ENCODE measurements around the gene ATXN7L1.

ATXN7L1 gene

GRCh38 chr7:105825371-105825770, 51.0 kb downstream of the ATXN7L1 start:
- Histone ChIP-seq H2AFZ (ENCODE audit: low read length) (no peak overlapping the region), H3K27me3 (replicated peaks; ENCODE audit: insufficient read depth, low read length) (no peaks in the 10 kb centered on the region), H3K9me3 (replicated peaks; ENCODE audit: insufficient read depth, low read length) (no peaks in the 10 kb centered on the region), H3K9ac (ENCODE audit: low read length) (no peak overlapping the region), H3K4me2 (ENCODE audit: low read depth, low read length) (no peak overlapping the region), H3F3A (ENCODE audit: insufficient read depth, low read length) (peaks cover 11% of the 10 kb centered on the region; the same call in 1 of the 2 replicates), H4K20me1 (ENCODE audit: insufficient read depth, low read length) (no peaks in the 10 kb centered on the region), H3K27ac (ENCODE audit: low read length) (no peak overlapping the region), H3K4me1 (ENCODE audit: low read length) (peaks cover 11% of the 10 kb centered on the region), H3K79me2 (ENCODE audit: low read length) (no peaks in the 10 kb centered on the region), H3K4me3 (ENCODE audit: low read length) (no peak overlapping the region), H3K9me2 (replicated peaks; ENCODE audit: insufficient read depth, low read length) (no peaks in the 10 kb centered on the region), H3K36me3 (replicated peaks; ENCODE audit: insufficient read depth, low read length) (no peaks in the 10 kb centered on the region)
- TF ChIP-seq, protein P1, sequence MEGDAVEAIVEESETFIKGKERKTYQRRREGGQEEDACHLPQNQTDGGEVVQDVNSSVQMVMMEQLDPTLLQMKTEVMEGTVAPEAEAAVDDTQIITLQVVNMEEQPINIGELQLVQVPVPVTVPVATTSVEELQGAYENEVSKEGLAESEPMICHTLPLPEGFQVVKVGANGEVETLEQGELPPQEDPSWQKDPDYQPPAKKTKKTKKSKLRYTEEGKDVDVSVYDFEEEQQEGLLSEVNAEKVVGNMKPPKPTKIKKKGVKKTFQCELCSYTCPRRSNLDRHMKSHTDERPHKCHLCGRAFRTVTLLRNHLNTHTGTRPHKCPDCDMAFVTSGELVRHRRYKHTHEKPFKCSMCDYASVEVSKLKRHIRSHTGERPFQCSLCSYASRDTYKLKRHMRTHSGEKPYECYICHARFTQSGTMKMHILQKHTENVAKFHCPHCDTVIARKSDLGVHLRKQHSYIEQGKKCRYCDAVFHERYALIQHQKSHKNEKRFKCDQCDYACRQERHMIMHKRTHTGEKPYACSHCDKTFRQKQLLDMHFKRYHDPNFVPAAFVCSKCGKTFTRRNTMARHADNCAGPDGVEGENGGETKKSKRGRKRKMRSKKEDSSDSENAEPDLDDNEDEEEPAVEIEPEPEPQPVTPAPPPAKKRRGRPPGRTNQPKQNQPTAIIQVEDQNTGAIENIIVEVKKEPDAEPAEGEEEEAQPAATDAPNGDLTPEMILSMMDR (IDR thresholded peaks at IDR 0.05; ENCODE audit: low read length) = no peak
- TF ChIP-seq EZH2phosphoT487 (IDR thresholded peaks at IDR 0.05; ENCODE audit: low read length) = no peak
- TF ChIP-seq EZH2 (optimal IDR thresholded peaks at IDR 0.05; ENCODE audit: low read depth, low read length) = no peak
- no peak for DNase-seq

GRCh38 chr7:105822806-105823205, 53.6 kb downstream of the ATXN7L1 start:
- Histone ChIP-seq H3K27me3 (replicated peaks; ENCODE audit: insufficient read depth, low read length) (no peaks in the 10 kb centered on the region), H4K20me1 (ENCODE audit: insufficient read depth, low read length) (no peaks in the 10 kb centered on the region), H3K27ac (ENCODE audit: low read length) (no peak overlapping the region), H3K4me3 (ENCODE audit: low read length) (no peak overlapping the region), H3K9me3 (replicated peaks; ENCODE audit: insufficient read depth, low read length) (no peaks in the 10 kb centered on the region), H3K36me3 (replicated peaks; ENCODE audit: insufficient read depth, low read length) (no peaks in the 10 kb centered on the region), H3K4me1 (ENCODE audit: low read length) (peaks cover 11% of the 10 kb centered on the region), H3K9me2 (replicated peaks; ENCODE audit: insufficient read depth, low read length) (no peaks in the 10 kb centered on the region), H3F3A (ENCODE audit: insufficient read depth, low read length) (peaks cover 11% of the 10 kb centered on the region; the same call in 1 of the 2 replicates), H3K79me2 (ENCODE audit: low read length) (no peaks in the 10 kb centered on the region), H3K4me2 (ENCODE audit: low read depth, low read length) (no peak overlapping the region), H3K9ac (ENCODE audit: low read length) (no peak overlapping the region), H2AFZ (ENCODE audit: low read length) (no peak overlapping the region)
- TF ChIP-seq EZH2 (optimal IDR thresholded peaks at IDR 0.05; ENCODE audit: low read depth, low read length) = no peak
- TF ChIP-seq, protein P1 (IDR thresholded peaks at IDR 0.05; ENCODE audit: low read length) = no peak
- no peak for TF ChIP-seq EZH2phosphoT487 (IDR thresholded peaks at IDR 0.05; ENCODE audit: low read length)
- no peak for DNase-seq

- Histone ChIP-seq H2AFZ (ENCODE audit: low read length) (peak overlapping the region; percentile 79), H3F3A (ENCODE audit: insufficient read depth, low read length) (peaks cover 11% of the 10 kb centered on the region; the same call in 1 of the 2 replicates), H3K9me3 (replicated peaks; ENCODE audit: insufficient read depth, low read length) (no peaks in the 10 kb centered on the region), H3K36me3 (replicated peaks; ENCODE audit: insufficient read depth, low read length) (no peaks in the 10 kb centered on the region), H3K27ac (ENCODE audit: low read length) (peak overlapping the region; percentile 90), H4K20me1 (ENCODE audit: insufficient read depth, low read length) (no peaks in the 10 kb centered on the region), H3K4me1 (ENCODE audit: low read length) (peaks cover 20% of the 10 kb centered on the region), H3K79me2 (ENCODE audit: low read length) (no peaks in the 10 kb centered on the region), H3K4me3 (ENCODE audit: low read length) (peak overlapping the region; percentile 63), H3K27me3 (replicated peaks; ENCODE audit: insufficient read depth, low read length) (no peaks in the 10 kb centered on the region), H3K9me2 (replicated peaks; ENCODE audit: insufficient read depth, low read length) (no peaks in the 10 kb centered on the region), H3K9ac (ENCODE audit: low read length) (peak overlapping the region; percentile 71), H3K4me2 (ENCODE audit: low read depth, low read length) (peak overlapping the region; percentile 89)
- no peak for TF ChIP-seq EZH2phosphoT487 (IDR thresholded peaks at IDR 0.05; ENCODE audit: low read length)
- TF ChIP-seq EZH2 (optimal IDR thresholded peaks at IDR 0.05; ENCODE audit: low read depth, low read length) = no peak
- TF ChIP-seq, protein P1 (IDR thresholded peaks at IDR 0.05; ENCODE audit: low read length) = no peak
- DNase-seq = peak; percentile 88
Measured at GRCh38 chr7:105821527-105821926, 54.9 kb downstream of the ATXN7L1 start.

All from MM.1S (cell line).